Endometrium (tissue), 2 donors: ENCODE data around the gene CYP2S1.
"Not testable (repeated sequence)": the region's sequence is repeated elsewhere in the genome, so short reads cannot be mapped to it uniquely, and the experiment has no call there.

Source experiments
- FAIRE-seq: peaks from 2 replicates; lab custom pipeline; 2012; peaks lifted over from hg19 to GRCh38; lab: Jason Lieb, UNC
- donor health status: control.
- donor health status: control.

The CYP2S1 gene

GRCh38 chr19:41192574-41193429 is at the start of gene CYP2S1:
CYP2S1 (plus strand) TSS chr19:41193219; CDS start chr19:41193265, 46 bp downstream.
- FAIRE-seq: no peak

GRCh38 chr19:41144403-41144802 is 48.6 kb upstream of the CYP2S1 start:
- no peak for FAIRE-seq

DNA sequence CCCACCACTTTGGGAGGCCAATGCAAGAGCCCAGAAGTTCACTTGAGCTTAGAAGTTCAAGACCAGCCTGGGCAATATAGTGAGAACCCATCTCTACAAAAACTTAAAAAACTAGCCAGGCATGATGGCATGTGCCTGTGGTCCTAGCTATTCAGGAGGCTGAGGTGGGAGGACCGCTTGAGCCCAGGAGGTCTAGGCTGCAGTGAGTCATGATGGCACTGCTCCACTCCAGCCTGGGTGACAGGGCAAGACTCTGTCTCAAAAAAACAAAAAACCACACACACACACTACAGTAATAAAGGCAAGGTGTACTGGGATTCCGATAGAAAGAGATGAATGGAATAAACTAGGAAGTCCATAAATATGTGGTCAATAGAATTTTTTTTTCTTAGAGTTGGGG is 43.2 kb upstream of the CYP2S1 start:
- FAIRE-seq: no peak

DNA sequence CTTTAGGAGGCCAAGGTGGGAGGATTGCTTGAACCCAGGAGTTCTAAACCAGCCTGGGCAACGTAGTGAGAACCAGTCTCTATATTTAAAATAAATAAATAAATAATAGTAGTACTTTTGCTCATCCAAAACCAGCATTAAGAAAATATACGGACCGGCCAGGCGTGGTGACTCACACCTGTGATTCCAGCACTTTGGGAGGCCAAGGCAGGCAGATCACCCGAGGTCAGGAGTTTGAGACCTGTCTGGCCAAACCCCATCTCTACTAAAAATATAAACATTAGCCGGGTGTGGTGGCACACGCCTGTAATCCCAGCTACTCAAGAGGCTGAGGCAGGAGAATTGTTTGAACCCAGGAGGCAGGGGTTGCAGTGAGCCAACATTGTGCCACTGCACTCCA is 42.0 kb upstream of the CYP2S1 start:
- not testable (repeated sequence) for FAIRE-seq

- no peak for FAIRE-seq
Measured at GRCh38 chr19:41154060-41154459, 39.0 kb upstream of the CYP2S1 start.

GRCh38 chr19:41156207-41156606 is 36.8 kb upstream of the CYP2S1 start:
- FAIRE-seq: no peak

GRCh38 chr19:41159881-41160280 is 33.1 kb upstream of the CYP2S1 start:
- no peak for FAIRE-seq

GRCh38 chr19:41161903-41162302 is 31.1 kb upstream of the CYP2S1 start:
- FAIRE-seq: no peak

- FAIRE-seq: no peak
Measured at GRCh38 chr19:41166944-41167804, 25.8 kb upstream of the CYP2S1 start.

- FAIRE-seq: no peak
Measured at GRCh38 chr19:41172297-41173164, 20.5 kb upstream of the CYP2S1 start.

- FAIRE-seq: no peak
Measured at GRCh38 chr19:41174297-41174928, 18.6 kb upstream of the CYP2S1 start.

DNA sequence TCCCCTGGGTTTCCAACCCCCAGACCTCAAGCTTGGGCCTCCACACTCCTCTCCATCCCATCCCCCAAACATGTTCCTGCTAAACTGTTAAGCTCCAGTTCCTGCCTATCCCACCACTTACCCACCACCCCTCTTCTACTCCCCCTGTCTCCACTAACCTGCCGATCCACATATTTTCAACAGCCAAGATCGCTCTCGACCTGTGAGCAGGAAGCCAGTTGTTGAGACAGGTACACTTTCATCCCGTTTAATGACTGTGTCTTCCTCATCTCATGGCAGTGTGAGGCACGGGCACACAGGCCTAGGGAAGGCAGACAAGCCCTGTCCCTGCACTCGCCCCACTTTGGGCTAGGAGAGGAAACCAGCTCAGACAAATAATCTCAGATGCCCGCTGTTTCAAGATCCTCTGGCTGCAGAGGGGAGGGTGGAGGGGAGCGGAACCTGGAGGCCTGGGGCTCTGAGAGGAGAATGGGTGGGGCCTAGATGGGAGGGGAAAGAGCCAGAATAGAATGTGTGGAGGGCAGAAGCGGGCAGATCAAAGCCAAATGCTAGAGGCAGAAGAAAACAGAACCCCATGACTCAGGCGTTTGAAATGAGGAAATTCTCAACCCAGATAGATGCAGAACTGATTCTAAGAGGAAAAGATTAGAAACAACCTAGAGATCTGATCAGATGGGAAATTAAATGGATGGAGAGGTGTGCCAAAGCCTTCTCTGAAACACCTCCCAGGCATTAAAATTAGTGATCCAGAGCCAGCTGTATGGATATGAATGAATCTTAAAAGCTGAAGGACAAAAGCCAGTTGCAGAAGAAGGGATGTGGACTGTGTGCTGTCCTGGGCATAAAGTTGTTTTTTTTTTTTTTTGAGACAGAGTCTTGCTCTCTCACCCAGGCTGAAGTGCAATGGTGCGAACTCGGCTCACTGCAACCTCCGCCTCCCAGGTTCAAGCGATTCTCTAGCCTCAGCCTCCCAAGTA is 16.9 kb upstream of the CYP2S1 start:
- no peak for FAIRE-seq

DNA sequence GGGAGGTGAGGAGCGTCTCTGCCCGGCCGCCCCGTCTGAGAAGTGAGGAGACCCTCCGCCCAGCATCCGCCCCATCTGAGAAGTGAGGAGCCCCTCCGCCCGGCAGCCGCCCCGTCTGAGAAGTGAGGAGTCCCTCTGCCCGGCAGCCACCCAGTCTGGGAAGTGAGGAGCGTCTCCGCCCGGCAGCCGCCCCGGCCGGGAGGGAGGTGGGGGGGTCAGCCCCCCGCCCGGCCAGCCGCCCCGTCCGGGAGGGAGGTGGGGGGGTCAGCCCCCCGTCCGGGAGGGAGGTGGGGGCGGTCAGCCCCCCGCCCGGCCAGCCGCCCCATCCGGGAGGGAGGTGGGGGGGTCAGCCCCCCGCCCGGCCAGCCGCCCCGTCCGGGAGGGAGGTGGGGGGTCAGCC is 12.8 kb upstream of the CYP2S1 start:
- not testable (repeated sequence) for FAIRE-seq

DNA sequence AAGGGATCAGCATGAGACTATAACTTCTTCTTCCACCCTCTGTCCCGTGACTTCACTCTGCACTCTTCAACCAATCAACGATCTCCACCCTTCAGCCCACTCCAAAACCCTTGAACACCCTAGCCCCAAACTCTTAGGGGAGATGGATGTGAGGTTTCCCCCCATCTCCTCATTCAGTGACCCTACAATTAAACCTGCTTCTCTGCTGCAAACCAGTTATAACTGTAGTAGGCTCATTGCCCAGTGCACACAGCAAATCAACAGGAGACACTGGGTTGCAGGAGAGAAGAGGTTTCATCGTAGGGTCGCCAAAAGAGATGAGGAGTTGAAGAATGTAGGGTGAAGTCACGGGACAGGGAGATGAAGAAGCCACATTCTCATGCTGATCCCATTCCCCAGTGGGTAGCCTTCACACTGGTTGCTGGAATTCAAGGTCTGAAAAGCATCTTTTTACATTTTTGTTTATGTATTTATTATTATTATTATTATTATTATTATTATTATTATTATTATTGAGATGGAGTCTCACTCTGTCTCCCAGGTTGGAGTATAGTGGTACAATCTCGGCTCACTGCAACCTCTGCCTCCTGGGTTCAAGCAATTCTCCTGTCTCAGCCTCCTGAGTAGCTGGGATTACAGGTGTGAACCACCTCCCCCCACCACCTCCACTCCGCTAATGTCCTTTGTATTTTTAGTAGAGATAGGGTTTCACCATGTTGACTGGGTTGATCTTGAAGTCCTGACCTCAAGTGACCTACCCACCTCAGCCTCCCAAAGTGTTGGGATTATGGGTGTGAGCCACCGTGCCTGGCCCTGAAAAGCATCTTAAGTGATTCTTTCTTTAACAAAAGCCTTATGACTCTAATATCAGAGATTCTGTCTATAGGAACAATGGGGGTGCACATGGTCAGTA is 5.8 kb upstream of the CYP2S1 start:
- FAIRE-seq: no peak

- FAIRE-seq: no peak
Measured at GRCh38 chr19:41187884-41188279, 5.1 kb upstream of the CYP2S1 start.

DNA sequence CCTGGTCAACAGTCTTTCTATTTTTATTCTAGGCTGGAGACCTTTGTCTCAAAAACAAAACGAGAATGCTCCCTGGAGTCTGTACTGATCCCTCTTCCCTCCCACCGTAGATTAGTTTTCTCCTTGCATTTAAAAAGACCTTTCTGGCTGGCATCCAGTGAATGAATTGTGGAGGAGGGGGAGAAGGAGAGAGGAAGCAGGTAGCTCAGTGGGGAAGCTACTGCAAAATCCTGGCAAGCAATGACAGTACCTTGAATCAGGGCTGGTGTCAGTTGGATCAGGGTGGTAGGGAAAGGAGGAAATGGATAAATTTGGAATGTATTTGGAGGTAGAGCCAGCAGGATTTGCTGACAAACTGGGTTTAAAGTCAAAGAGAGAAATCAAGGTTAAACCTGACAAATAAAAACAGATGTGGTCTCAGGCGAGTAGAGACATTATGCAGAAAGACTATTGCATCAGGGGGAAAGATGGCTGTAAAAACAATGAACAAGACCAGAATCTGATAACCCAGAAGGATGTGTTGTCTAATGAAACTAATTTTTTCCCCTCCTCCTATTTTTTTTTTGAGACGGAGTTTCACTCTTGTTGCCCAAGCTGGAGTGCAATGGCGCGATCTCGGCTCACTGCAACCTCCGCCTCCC is 3.5 kb upstream of the CYP2S1 start:
- FAIRE-seq: no peak

DNA sequence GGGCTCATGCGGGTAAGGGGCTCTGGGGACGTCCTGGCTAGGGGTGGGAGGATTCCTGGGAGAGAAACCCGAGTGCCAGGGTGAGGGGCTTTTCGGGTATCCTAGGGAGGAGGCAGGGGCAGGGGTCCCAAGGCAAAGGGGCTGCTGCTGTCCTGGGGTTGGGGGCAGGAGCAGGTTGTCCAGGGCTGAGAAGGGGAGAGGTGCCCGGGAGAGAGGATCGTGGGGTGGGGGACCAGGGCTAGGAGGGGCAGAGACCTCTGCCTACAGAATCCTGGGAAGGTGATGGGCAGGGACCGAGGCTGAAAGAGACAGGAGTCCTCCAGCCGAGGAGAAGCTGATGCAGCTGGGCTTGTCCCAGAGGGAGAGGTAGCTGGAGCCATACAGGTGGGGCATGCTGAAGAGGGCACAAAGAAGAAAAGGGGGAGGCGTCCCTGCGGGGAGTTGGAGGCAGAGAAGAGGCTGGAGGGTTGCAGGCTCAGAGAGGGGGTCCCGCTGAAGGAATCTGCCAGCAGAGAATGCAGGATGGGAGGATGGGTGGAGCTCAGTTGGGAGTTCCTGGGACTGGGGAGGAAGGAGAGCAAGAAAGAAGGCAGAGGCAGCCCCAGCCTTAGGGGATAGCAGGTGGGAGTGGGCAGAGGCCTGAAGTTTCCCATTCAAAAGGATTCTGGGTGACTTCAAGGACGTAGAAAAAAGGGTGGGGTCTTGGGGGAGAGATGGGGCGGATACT is 574 bp downstream of the CYP2S1 start:
- no peak for FAIRE-seq

DNA sequence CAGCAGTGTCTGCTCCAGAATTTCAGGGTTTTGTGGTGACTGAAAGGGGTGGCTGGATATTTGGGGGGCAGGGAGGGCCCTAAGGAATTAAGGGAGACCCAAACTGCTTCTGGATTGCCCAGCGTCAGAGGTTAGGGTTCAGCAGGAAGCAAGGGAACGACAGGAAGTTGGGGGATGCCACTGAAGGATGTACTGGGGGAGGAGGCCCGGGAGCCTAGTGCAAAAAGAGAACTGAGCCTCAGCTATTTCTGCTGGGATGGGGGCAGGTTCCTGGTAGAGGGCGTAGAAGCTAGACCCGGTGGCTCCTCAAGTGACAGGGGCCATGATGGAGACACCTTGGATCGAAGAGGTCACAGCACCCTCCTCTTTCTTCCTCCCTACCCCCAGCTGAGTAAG is 1.1 kb downstream of the CYP2S1 start:
- FAIRE-seq: no peak
